ENCODE measurements around the gene LILRB5. TPM values are rescaled to one million over a fixed set of nuclear protein-coding genes. Genes with fewer than 3 reads are reported as not detected.
A peak's percentile ranks its signal among the peaks of the same experiment; 100 is the strongest.

Gene LILRB5
- total and polyA plus RNA-seq, 2 of the 8 experiments (the other 6 are each of a cell fraction or from before 2014, with no cell fraction given), result 0.05 TPM; not detected in 1

GRCh38 chr19:54218259-54218658, 38.8 kb downstream of the LILRB5 start:
- H2BK12ac ChIP-seq (ENCODE audit: low read depth, low read length), result no peak overlapping the region
- no peak overlapping the region for H3K4ac ChIP-seq (replicated peaks; ENCODE audit: insufficient read length, low read depth, low read length)
- H4K8ac ChIP-seq (ENCODE audit: extremely low read depth, insufficient read depth, low read length), result peak overlapping the region; percentile 57; the same call in 1 of the 2 replicates
- H3K36me3 ChIP-seq (ENCODE audit: control insufficient read depth in 2 of 4, insufficient read depth in 4 of 4, low read length in 3 of 4), result no peaks in the 10 kb centered on the region
- H3K9me3 ChIP-seq (ENCODE audit: insufficient read depth in 2 of 2, low read depth in 1 of 2, low read length in 1 of 2), result no peaks in the 10 kb centered on the region
- H3K4me2 ChIP-seq (ENCODE audit: insufficient read depth in 1 of 2, low read depth in 2 of 2, low read length in 2 of 2), result no peak overlapping the region
- H4K20me1 ChIP-seq (replicated peaks in 1 of 2; ENCODE audit: control insufficient read depth in 1 of 2, insufficient read depth in 2 of 2, low read length in 2 of 2), result no peaks in the 10 kb centered on the region
- no peak overlapping the region for H2BK15ac ChIP-seq (ENCODE audit: low read length)
- H4K91ac ChIP-seq (replicated peaks; ENCODE audit: insufficient read length, low read length), result no peak overlapping the region
- no peaks in the 10 kb centered on the region for H3K23me2 ChIP-seq (ENCODE audit: low read depth, low read length)
- H3K56ac ChIP-seq (replicated peaks; ENCODE audit: insufficient read length, low read depth, low read length), result no peak overlapping the region
- no peak for FAIRE-seq
- ChIA-PET CTCF (ENCODE audit: partially characterized antibody) (no interaction called here), POLR2A (ENCODE audit: partially characterized antibody) (interaction anchor here (2.9 to 23.4 kb wide), 2 partner anchors 11 to 29 kb away, joined by 34 to 909 read pairs; partner anchors contain the start of genes MBOAT7, RPS9 and TSEN34)
- no peaks in the 10 kb centered on the region for H3K79me2 ChIP-seq (ENCODE audit: control insufficient read depth in 1 of 2, insufficient read depth in 2 of 2, low read length in 2 of 2)
- no peak overlapping the region for H3K27ac ChIP-seq (ENCODE audit: low read depth, low read length)
- no peaks in the 10 kb centered on the region for H3K79me1 ChIP-seq (ENCODE audit: low read depth, low read length)
- no peak for TF ChIP-seq JUND (IDR thresholded peaks at IDR 0.05; ENCODE audit: low read length)
- no peak for TF ChIP-seq SP2 (IDR thresholded peaks at IDR 0.05; ENCODE audit: low read length)
- TF ChIP-seq CEBPB (IDR thresholded peaks at IDR 0.05; ENCODE audit: low read depth, low read length), result no peak
- TF ChIP-seq POLR2A (IDR thresholded peaks at IDR 0.05; ENCODE audit: control extremely low read depth in 1 of 2, low read depth in 2 of 2, low read length in 2 of 2), result no peak
- no peak for TF ChIP-seq RFX5 (IDR thresholded peaks at IDR 0.05; ENCODE audit: borderline replicate concordance, low read depth, low read length)
- no peak for TF ChIP-seq ASH2L (IDR thresholded peaks at IDR 0.05; ENCODE audit: low read length)
- TF ChIP-seq CHD1 (IDR thresholded peaks at IDR 0.05; ENCODE audit: low read depth, low read length), result no peak
- no peak overlapping the region for H2BK5ac ChIP-seq (ENCODE audit: low read depth, low read length)
- no peak overlapping the region for H2AK5ac ChIP-seq (ENCODE audit: low read depth, low read length)
- DNase-seq (ENCODE audit: low read depth in 1 of 2, low spot score in 2 of 2), result no peak
- no peak overlapping the region for H3K4me3 ChIP-seq (ENCODE audit: extremely low read depth in 1 of 4, insufficient read depth in 2 of 4, low read depth in 3 of 4, low read length in 4 of 4)
- H2BK120ac ChIP-seq (replicated peaks; ENCODE audit: low read depth, low read length), result no peak overlapping the region
- no peak overlapping the region for H3K23ac ChIP-seq (ENCODE audit: insufficient read length)
- H4K5ac ChIP-seq (ENCODE audit: insufficient read length, low read depth, low read length), result no peak overlapping the region
- peaks cover 0 to 1% (median 0%) of the 10 kb centered on the region in 4 experiments; a peak in 2 of 7 replicates for H3K4me1 ChIP-seq (replicated peaks in 1 of 4; ENCODE audit: control insufficient read depth in 3 of 4, insufficient read depth in 4 of 4, low read length in 3 of 4)
- no peak overlapping the region for H2AFZ ChIP-seq (ENCODE audit: low read length)
- WGBS, 2 experiments (ENCODE audit: extremely low coverage in 1 of 2, insufficient coverage in 1 of 2, insufficient read length in 1 of 2, insufficient replicate concordance in 2 of 2, low coverage in 1 of 2, low lambda C conversion rate in 2 of 2, missing lambda C conversion rate in 1 of 2), result 88% methylated on average over 7 of the region's 8 CpGs; no CpG with 5 or more reads in 1 of the 2 experiments
- H3K27me3 ChIP-seq (replicated peaks in 1 of 4; ENCODE audit: control insufficient read depth in 3 of 4, extremely low read depth in 1 of 4, insufficient read depth in 3 of 4, low read length in 3 of 4), result no peaks in the 10 kb centered on the region
- no peak overlapping the region for H3K18ac ChIP-seq (ENCODE audit: extremely low read depth, low read length)
- no peak overlapping the region for H3K9ac ChIP-seq (replicated peaks in 1 of 4; ENCODE audit: extremely low read depth in 1 of 4, low read depth in 3 of 4, low read length in 3 of 4)
- H2BK20ac ChIP-seq (ENCODE audit: low read length), result no peak overlapping the region
- no peak overlapping the region for H3K14ac ChIP-seq (ENCODE audit: insufficient read length)

Measured in H1 (cell line).